A549 (cell line): ENCODE data around the gene SLC8A1.

Source experiments
- CHD2 ChIP-seq: fragments of 150-350 bp; IDR thresholded peaks from 2 replicates; pipeline ENCODE4 v1.6.1; 2014; ENCODE audit warnings: low read length; ENCODE audit not compliant: partially characterized antibody
- POLR2A ChIP-seq: IDR thresholded peaks from 2 replicates; pipeline ENCODE4 v1.6.1; 2012; ENCODE audit warnings: mild to moderate bottlenecking, low read length
- ZNF302 ChIP-seq: fragments of 250-450 bp; sonication (Bioruptor Pico); IDR thresholded peaks from 2 replicates; pipeline ENCODE4 v1.9.0; 2021; ENCODE audit warnings: inconsistent platforms, mild to moderate bottlenecking, moderate library complexity
- TF ChIP-seq, protein P1 (sequence below): fragments of >200 bp; sonication (Bioruptor Twin); formaldehyde crosslinking; IDR thresholded peaks from 3 replicates; pipeline ENCODE4 v1.5.1; 2016

DNA sequence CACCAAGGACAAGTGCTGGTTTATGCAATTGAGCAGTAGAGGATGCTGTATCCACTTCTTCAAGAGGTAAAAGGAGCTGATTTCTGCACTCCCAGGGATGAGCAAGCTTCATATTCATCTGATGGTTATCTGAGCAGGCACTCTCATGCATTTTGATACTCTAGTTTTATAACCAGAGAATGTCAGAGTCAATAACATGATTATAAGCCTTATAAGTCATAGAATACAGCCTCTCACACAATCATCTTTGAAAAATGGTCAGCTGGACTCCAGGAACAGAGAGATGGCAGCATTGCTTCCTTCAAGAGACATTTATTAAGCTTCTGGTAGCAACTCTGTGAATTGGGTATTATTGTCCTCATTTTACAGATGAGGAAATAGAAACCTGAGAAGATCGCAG is 167.1 kb downstream of the SLC8A1 start:
- TF ChIP-seq, protein P1, sequence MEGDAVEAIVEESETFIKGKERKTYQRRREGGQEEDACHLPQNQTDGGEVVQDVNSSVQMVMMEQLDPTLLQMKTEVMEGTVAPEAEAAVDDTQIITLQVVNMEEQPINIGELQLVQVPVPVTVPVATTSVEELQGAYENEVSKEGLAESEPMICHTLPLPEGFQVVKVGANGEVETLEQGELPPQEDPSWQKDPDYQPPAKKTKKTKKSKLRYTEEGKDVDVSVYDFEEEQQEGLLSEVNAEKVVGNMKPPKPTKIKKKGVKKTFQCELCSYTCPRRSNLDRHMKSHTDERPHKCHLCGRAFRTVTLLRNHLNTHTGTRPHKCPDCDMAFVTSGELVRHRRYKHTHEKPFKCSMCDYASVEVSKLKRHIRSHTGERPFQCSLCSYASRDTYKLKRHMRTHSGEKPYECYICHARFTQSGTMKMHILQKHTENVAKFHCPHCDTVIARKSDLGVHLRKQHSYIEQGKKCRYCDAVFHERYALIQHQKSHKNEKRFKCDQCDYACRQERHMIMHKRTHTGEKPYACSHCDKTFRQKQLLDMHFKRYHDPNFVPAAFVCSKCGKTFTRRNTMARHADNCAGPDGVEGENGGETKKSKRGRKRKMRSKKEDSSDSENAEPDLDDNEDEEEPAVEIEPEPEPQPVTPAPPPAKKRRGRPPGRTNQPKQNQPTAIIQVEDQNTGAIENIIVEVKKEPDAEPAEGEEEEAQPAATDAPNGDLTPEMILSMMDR: no peak
- TF ChIP-seq POLR2A (no peak), CHD2 (no peak), ZNF302 (no peak)
